Sigmoid colon (tissue), 7 donors: ENCODE data around the gene SPRYD4. TPM values are rescaled to one million over a fixed set of nuclear protein-coding genes. Genes with fewer than 3 reads are reported as not detected.
"Not testable (repeated sequence)": the region's sequence is repeated elsewhere in the genome, so short reads cannot be mapped to it uniquely, and the experiment has no call there.

ENCODE experiments used
- DNase-seq: peaks from one replicate; pipeline ENCODE4 v3.0.0-alpha.2; 2019
- H3K27ac ChIP-seq, 4 donors: fragments of 200-600 bp; sonication (generic); one replicate each; pipeline ENCODE4 v1.5.1; 2016 to 2019; ENCODE audit warnings: mild to moderate bottlenecking in 1 of 4
- H3K27me3 ChIP-seq, 3 donors: fragments of 200-600 bp; sonication (generic); one replicate each; pipeline ENCODE4 v1.5.1; 2019; ENCODE audit warnings: mild to moderate bottlenecking in 1 of 3
- H3K36me3 ChIP-seq, 4 donors: fragments of 200-600 bp; sonication (generic); one replicate each; pipeline ENCODE4 v1.5.1; 2016 to 2019
- H3K4me1 ChIP-seq, 4 donors: fragments of 200-600 bp; sonication (generic); one replicate each; pipeline ENCODE4 v1.5.1; 2017 to 2019
- H3K4me3 ChIP-seq, 4 donors: fragments of 200-600 bp; sonication (generic); one replicate each; pipeline ENCODE4 v1.5.1; 2017 to 2019; ENCODE audit warnings: mild to moderate bottlenecking in 2 of 4, moderate library complexity in 1 of 4
- H3K9me3 ChIP-seq, 4 donors: fragments of 200-600 bp in 3 of 4; sonication (generic) in 3 of 4; one replicate each; pipeline versions ENCODE4 v1.5.1 to v1.6.1; 2013 to 2019
- EP300 ChIP-seq, 4 donors: sonication (generic); formaldehyde crosslinking; IDR thresholded peaks; one replicate each; pipeline ENCODE4 v1.6.1; 2017; ENCODE audit warnings: antibody characterized with exemption in 4 of 4
- POLR2A ChIP-seq, 2 donors: fragments of 450-650 bp; IDR thresholded peaks; one replicate each; pipeline ENCODE4 v1.6.1; 2016; ENCODE audit warnings: antibody characterized with exemption in 2 of 2, mild to moderate bottlenecking in 2 of 2, moderate library complexity in 2 of 2
- POLR2AphosphoS5 ChIP-seq, 4 donors: sonication (generic); formaldehyde crosslinking; IDR thresholded peaks; one replicate each; pipeline ENCODE4 v1.6.1; 2017; ENCODE audit warnings: antibody characterized with exemption in 4 of 4
- WGBS, 2 donors: extraction: QIAGEN DNeasy Blood & Tissue Kit; methylation state at CpG; one replicate each; pipeline ENCODE4 v1.1.7; 2013; 5-methylcytosine and 5-hydroxymethylcytosine counted together
- intact Hi-C: fragments of 100-400 bp; cut with DNase I; formaldehyde crosslinking; loops from one replicate; pipeline ENCODE4 v1.15.1; 2023
- polyA plus RNA-seq, 3 donors: library from polyadenylated mRNA; stranded (reverse); fragments of 200-250 nt; gene quantifications; one replicate each; pipeline ENCODE4 v1.2.3, GENCODE V29; 2013
- total RNA-seq, 4 donors: library from RNA; depleted of rRNA; stranded (reverse); fragments of >200 nt; gene quantifications; one replicate each; pipeline ENCODE4 v1.1.0, GENCODE V29; 2016
- TF ChIP-seq, protein P1 (sequence below), 4 experiments: fragments of 450-650 bp in 3 of 4; fragments of 200-600 bp in 1 of 4; IDR thresholded peaks; one replicate each; pipeline ENCODE4 v1.5.1; 2016 to 2019; ENCODE audit warnings: antibody characterized with exemption in 4 of 4, mild to moderate bottlenecking in 3 of 4, moderate library complexity in 2 of 4
- donor health status: healthy with polysubstance abuse.
- donor health status: Bipolar disorder and iron deficiency.
- donor health status: healthy.

The SPRYD4 gene
- total and polyA plus RNA-seq, 7 donors, result 1.7 to 4.6 (median 3.0) TPM

DNA sequence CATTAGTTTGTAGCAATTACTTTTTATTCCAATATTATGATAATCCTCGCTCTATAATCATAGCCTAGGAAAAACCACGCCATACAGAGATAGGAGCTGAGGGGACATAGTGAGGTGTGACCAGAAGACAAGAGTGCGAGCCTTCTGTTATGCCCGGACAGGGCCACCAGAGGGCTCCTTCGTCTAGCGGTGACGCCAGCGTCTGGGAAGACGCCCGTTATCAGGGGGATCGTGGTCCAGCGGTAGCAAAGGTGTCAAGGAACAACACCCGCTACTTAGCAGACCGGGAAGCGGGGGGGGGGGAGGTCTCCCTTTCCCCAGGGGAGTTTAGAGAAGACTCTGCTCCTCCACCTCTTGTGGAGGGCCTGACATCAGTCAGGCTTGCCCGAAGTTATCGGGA, 28.3 kb downstream of the SPRYD4 start:
- 14 to 15% methylated on average over 17 of the region's 17 CpGs for WGBS, 2 donors
- peak; percentile 89 for DNase-seq

DNA sequence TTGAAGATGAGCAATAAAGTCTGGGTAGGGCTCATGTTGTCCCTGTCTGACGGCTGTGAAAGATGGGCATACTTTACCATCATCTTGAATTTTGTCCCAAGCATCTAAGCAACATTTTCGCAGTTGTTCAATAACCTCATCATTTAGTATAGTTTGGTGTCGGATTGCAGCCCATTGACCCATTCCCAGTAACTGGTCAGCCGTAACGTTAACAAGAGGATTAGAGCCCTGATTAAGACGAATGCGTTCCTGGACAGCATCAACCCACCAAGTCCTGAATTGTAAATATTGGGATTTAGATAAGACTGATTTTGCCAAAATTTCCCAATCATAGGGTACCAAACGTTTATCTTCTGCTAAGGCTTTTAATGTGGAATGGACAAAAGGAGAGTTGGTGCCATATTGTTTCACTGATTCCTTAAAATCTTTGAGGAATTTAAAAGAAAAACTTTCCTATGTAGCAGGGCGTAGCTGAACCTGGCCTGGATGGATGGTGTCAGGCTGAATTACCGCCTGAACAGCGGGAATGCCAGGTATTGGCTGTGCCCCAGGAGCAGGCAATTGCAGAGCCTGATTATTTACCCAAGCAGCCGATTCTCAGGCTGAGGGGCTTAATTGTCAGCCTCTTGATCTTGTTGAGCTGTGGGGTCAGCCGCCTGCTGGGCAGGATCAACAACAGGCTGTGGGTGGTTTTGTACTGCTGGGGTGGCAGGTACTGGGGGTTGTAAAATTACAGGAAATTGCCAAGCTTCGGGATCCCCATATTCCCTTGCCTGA, 29.9 kb downstream of the SPRYD4 start:
- H3K9me3 ChIP-seq, H3K27me3 ChIP-seq, intact Hi-C loops, DNase-seq, H3K27ac ChIP-seq, H3K4me3 ChIP-seq, H3K36me3 ChIP-seq, H3K4me1 ChIP-seq: not testable (repeated sequence)
- 49 to 65% methylated on average over 14 of the region's 14 CpGs for WGBS, 2 donors

More for the DNA sequence above, 28.3 kb downstream of the SPRYD4 start:
- TF ChIP-seq, protein P1, sequence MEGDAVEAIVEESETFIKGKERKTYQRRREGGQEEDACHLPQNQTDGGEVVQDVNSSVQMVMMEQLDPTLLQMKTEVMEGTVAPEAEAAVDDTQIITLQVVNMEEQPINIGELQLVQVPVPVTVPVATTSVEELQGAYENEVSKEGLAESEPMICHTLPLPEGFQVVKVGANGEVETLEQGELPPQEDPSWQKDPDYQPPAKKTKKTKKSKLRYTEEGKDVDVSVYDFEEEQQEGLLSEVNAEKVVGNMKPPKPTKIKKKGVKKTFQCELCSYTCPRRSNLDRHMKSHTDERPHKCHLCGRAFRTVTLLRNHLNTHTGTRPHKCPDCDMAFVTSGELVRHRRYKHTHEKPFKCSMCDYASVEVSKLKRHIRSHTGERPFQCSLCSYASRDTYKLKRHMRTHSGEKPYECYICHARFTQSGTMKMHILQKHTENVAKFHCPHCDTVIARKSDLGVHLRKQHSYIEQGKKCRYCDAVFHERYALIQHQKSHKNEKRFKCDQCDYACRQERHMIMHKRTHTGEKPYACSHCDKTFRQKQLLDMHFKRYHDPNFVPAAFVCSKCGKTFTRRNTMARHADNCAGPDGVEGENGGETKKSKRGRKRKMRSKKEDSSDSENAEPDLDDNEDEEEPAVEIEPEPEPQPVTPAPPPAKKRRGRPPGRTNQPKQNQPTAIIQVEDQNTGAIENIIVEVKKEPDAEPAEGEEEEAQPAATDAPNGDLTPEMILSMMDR (IDR thresholded peaks at IDR 0.05), result peak in 1 of 4 experiments; percentile 48
- peak overlapping the region in 1 of 4 donors; percentile 25 for H3K4me3 ChIP-seq
- H3K4me1 ChIP-seq, H3K27me3 ChIP-seq, intact Hi-C loops, H3K9me3 ChIP-seq, H3K27ac ChIP-seq, H3K36me3 ChIP-seq: not testable (repeated sequence)

DNA sequence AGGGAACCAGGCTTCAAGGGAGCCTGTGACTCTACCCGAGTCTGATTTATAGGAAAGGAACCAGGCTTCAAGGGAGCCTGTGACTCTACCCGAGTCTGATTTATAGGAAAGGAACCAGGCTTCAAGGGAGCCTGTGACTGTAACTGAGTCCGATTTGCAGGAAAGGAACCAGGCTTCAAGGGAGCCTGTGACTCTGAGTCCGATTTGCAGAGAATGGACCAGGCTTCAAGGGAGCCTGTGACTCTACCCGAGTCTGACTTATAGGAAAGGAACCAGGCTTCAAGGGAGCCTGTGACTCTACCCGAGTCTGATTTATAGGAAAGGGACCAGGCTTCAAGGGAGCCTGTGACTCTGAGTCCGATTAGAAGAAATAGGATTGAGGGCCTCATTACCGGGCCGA, 31.1 kb downstream of the SPRYD4 start:
- H3K4me3 ChIP-seq, H3K27ac ChIP-seq, H3K9me3 ChIP-seq, H3K4me1 ChIP-seq, H3K36me3 ChIP-seq, intact Hi-C loops, H3K27me3 ChIP-seq, DNase-seq: not testable (repeated sequence)
- WGBS, 2 donors, result 81 to 86% methylated on average over 9 of the region's 9 CpGs

DNA sequence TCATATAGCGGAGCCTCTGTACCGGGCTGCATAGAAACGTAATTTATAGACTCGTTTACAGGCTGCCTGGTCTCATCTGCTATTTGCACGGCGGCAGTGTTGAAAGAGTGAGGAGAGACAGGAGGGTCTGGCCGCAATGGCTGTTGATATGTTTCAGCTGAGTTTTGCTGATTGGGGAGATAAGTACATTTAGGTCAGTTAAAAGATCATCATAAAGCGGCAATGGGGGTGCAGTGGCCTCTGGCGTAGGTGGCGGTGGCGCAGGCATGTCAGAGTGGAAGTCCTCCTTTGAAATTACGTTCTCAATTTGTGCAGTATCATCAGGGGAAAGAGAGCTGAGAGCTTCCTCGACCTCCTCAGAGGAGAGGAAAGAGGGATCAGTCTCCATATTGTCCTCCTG, 31.5 kb downstream of the SPRYD4 start:
- H3K27ac ChIP-seq, H3K27me3 ChIP-seq, H3K9me3 ChIP-seq, H3K36me3 ChIP-seq, H3K4me3 ChIP-seq, DNase-seq, H3K4me1 ChIP-seq, intact Hi-C loops: not testable (repeated sequence)
- WGBS, 2 donors, result 81 to 83% methylated on average over 13 of the region's 13 CpGs

DNA sequence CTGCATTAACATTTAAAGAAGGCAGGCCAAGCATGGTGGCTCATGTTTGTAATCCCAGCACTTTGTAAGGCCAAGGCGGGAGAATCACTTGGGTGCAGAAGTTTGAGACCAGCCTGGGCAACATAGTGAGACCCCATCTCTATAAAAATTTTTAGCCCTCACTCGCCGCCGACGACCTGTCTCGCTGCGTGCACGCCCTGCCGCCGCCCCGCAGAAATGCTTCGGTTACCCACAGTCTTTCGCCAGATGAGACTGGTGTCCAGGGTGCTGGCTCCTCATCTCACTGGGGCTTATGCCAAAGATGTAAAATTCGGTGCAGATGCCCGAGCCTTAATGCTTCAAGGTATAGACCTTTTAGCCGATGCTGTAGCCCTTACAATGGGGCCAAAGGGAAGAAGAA, 42.4 kb downstream of the SPRYD4 start:
- 90 to 94% methylated on average over 16 of the region's 16 CpGs for WGBS, 2 donors
- Histone ChIP-seq H3K9me3 (no peaks in the 10 kb centered on the region), H3K27me3 (no peaks in the 10 kb centered on the region), H3K36me3 (no peaks in the 10 kb centered on the region), H3K4me1 (peaks cover 0 to 4% (median 0%) of the 10 kb centered on the region in 4 donors), H3K4me3 (no peak overlapping the region), H3K27ac (no peak overlapping the region)
- no peak for TF ChIP-seq POLR2A (IDR thresholded peaks at IDR 0.05)
- TF ChIP-seq POLR2AphosphoS5 (IDR thresholded peaks at IDR 0.05), result no peak
- TF ChIP-seq, protein P1 (IDR thresholded peaks at IDR 0.05), result no peak
- no peak for TF ChIP-seq EP300 (IDR thresholded peaks at IDR 0.05)
- intact Hi-C loops, result no loop called here
- DNase-seq, result no peak

DNA sequence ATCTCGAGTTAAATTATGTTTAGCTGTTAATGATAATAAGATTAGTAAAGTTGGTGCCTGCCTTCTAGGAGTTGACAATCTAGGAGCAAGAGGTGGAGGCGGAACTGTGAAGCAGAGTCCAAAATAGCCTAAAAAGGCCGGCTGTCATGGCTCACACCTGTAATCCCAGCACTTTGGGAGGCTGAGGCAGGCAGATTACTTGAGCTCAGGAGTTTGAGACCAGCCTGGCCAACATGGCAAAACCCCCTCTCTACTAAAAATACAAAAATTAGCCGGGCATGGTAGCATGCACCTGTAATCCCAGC, 45.6 kb downstream of the SPRYD4 start:
- not testable (repeated sequence) for H3K4me1 ChIP-seq, DNase-seq, H3K27me3 ChIP-seq, H3K4me3 ChIP-seq, H3K27ac ChIP-seq, H3K9me3 ChIP-seq, H3K36me3 ChIP-seq
- intact Hi-C loops, result loop anchor here (1.0 kb wide), 1 partner anchor 59 kb away; no protein-coding TSS in a partner anchor
- 63 to 69% methylated on average over 4 of the region's 4 CpGs for WGBS, 2 donors

DNA sequence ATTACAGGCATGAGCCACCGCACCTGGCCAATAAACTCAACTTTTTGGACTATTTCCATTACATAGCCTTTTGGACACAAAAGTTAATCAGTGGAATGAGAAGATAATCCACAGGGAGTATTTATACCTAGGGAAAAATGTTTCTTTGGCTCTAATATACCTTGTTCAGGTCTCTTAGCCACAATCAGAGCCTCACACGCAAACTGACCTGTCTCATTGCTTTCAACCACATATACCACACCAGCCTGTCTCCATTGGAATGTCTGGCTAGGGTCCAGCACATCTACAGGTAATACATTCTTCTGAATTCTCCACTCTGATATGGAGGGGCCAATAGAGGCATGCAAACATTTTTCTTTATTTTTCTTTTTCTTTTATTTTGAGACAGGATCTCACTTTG, 49.5 kb downstream of the SPRYD4 start:
- H3K9me3 ChIP-seq, result no peaks in the 10 kb centered on the region
- H3K36me3 ChIP-seq, result no peaks in the 10 kb centered on the region
- H3K27me3 ChIP-seq, result no peaks in the 10 kb centered on the region
- TF ChIP-seq POLR2AphosphoS5 (IDR thresholded peaks at IDR 0.05), result no peak
- no peak for TF ChIP-seq EP300 (IDR thresholded peaks at IDR 0.05)
- TF ChIP-seq, protein P1 (IDR thresholded peaks at IDR 0.05), result no peak
- TF ChIP-seq POLR2A (IDR thresholded peaks at IDR 0.05), result no peak
- H3K27ac ChIP-seq, result no peak overlapping the region
- DNase-seq, result no peak
- intact Hi-C loops, result no loop called here
- peaks cover 0 to 21% (median 11%) of the 10 kb centered on the region in 4 donors for H3K4me1 ChIP-seq
- 70 to 87% methylated on average over 2 of the region's 2 CpGs for WGBS, 2 donors
- no peak overlapping the region for H3K4me3 ChIP-seq
